Trophoblast cell (in vitro differentiated cells and primary cell): ENCODE data around the gene POU2AF2.
"Not testable (repeated sequence)": the region's sequence is repeated elsewhere in the genome, so short reads cannot be mapped to it uniquely, and the experiment has no call there.

Experiments
- DNase-seq, 2 donors: peaks; one replicate each; pipeline ENCODE4 v3.0.0-alpha.2; 2016
- H2AFZ ChIP-seq: 2 replicates; pipeline ENCODE4 v1.6.1; 2013; ENCODE audit warnings: low read length, moderate library complexity, mild to moderate bottlenecking; ENCODE audit not compliant: insufficient read depth, poor library complexity
- H2AK5ac ChIP-seq: 2 replicates; pipeline ENCODE4 v1.6.1; 2013; ENCODE audit warnings: mild to moderate bottlenecking, low read length
- H2BK120ac ChIP-seq: 2 replicates; pipeline ENCODE4 v1.6.1; 2013; ENCODE audit warnings: low read length, mild to moderate bottlenecking, moderate library complexity; ENCODE audit not compliant: insufficient read depth, poor library complexity
- H2BK12ac ChIP-seq: 2 replicates; pipeline ENCODE4 v1.6.1; 2013; ENCODE audit warnings: mild to moderate bottlenecking, low read length, moderate library complexity
- H2BK5ac ChIP-seq: 2 replicates; pipeline ENCODE4 v1.6.1; 2013; ENCODE audit warnings: low read length, low read depth, moderate library complexity, mild to moderate bottlenecking; ENCODE audit not compliant: poor library complexity
- H3K14ac ChIP-seq: 2 replicates; pipeline ENCODE4 v1.6.1; 2013; ENCODE audit warnings: mild to moderate bottlenecking, low read length
- H3K18ac ChIP-seq: 2 replicates; pipeline ENCODE4 v1.6.1; 2013; ENCODE audit warnings: mild to moderate bottlenecking, low read length
- H3K23ac ChIP-seq: 2 replicates; pipeline ENCODE4 v1.6.1; 2013; ENCODE audit warnings: low read length
- H3K27ac ChIP-seq: 2 replicates; pipeline ENCODE4 v1.5.1; 2013; ENCODE audit warnings: low read depth, mild to moderate bottlenecking, inconsistent platforms, low read length, moderate library complexity
- H3K27me3 ChIP-seq: 2 replicates; pipeline ENCODE4 v1.6.1; 2013; ENCODE audit warnings: inconsistent platforms, mild to moderate bottlenecking, low read length, moderate library complexity; ENCODE audit not compliant: insufficient read depth
- H3K36me3 ChIP-seq, 2 experiments: 1 replicate in 1 of 2; 2 replicates in 1 of 2; pipeline ENCODE4 v1.6.1; 2013; ENCODE audit warnings: low read length in 2 of 2, mild to moderate bottlenecking in 2 of 2, moderate library complexity in 1 of 2; ENCODE audit not compliant: insufficient read depth in 2 of 2, control insufficient read depth in 1 of 2
- H3K4ac ChIP-seq: 2 replicates; pipeline ENCODE4 v1.6.1; 2013; ENCODE audit warnings: low read depth, mild to moderate bottlenecking, low read length, moderate library complexity
- H3K4me1 ChIP-seq, 2 experiments: 1 replicate in 1 of 2; 2 replicates in 1 of 2; pipeline ENCODE4 v1.6.1; 2013; ENCODE audit warnings: low read length in 2 of 2, mild to moderate bottlenecking in 2 of 2, moderate library complexity in 1 of 2; ENCODE audit not compliant: insufficient read depth in 2 of 2, control insufficient read depth in 1 of 2
- H3K4me2 ChIP-seq: 2 replicates; pipeline ENCODE4 v1.6.1; 2013; ENCODE audit warnings: inconsistent platforms, mild to moderate bottlenecking, low read length, moderate library complexity
- H3K4me3 ChIP-seq: 2 replicates; pipeline ENCODE4 v1.5.1; 2013; ENCODE audit warnings: mild to moderate bottlenecking, low read depth, low read length, inconsistent platforms
- H3K79me1 ChIP-seq: one replicate; pipeline ENCODE4 v1.6.1; 2013; ENCODE audit warnings: low read length
- H3K79me2 ChIP-seq: 2 replicates; pipeline ENCODE4 v1.6.1; 2013; ENCODE audit warnings: low read length, mild to moderate bottlenecking; ENCODE audit not compliant: control insufficient read depth, insufficient read depth, poor library complexity
- H3K9ac ChIP-seq: 2 replicates; pipeline ENCODE4 v1.6.1; 2013; ENCODE audit warnings: mild to moderate bottlenecking, low read length
- H3K9me3 ChIP-seq: 2 replicates; pipeline ENCODE4 v1.6.1; 2013; ENCODE audit warnings: low read depth, mild to moderate bottlenecking, control low read depth, inconsistent platforms, low read length; ENCODE audit not compliant: insufficient read depth
- H4K12ac ChIP-seq: 2 replicates; pipeline ENCODE4 v1.6.1; 2013; ENCODE audit warnings: low read depth, mild to moderate bottlenecking, low read length, moderate library complexity
- H4K8ac ChIP-seq: 2 replicates; pipeline ENCODE4 v1.6.1; 2013; ENCODE audit warnings: low read depth, mild to moderate bottlenecking, low read length, moderate library complexity
- H4K91ac ChIP-seq: one replicate; pipeline ENCODE4 v1.6.1; 2013; ENCODE audit warnings: low read depth, mild to moderate bottlenecking, low read length, moderate library complexity
- WGBS: extraction: QIAGEN DNeasy Blood & Tissue Kit; methylation state at CpG from one replicate; pipeline ENCODE4 v1.1.7; 2013; ENCODE audit warnings: missing lambda C conversion rate; ENCODE audit not compliant: insufficient read length, insufficient coverage; ENCODE audit errors: extremely low coverage; 5-methylcytosine and 5-hydroxymethylcytosine counted together

POU2AF2 gene

GRCh38 chr11:111260811-111261210 lies 15.3 kb downstream of the POU2AF2 start:
- Histone ChIP-seq H2BK12ac (no peak overlapping the region), H3K27me3 (no peaks in the 10 kb centered on the region), H3K18ac (no peak overlapping the region), H3K4ac (no peak overlapping the region), H3K4me2 (no peak overlapping the region), H3K79me1 (no peaks in the 10 kb centered on the region), H3K4me3 (no peak overlapping the region), H3K79me2 (no peaks in the 10 kb centered on the region), H2AK5ac (no peak overlapping the region), H2BK5ac (no peak overlapping the region), H3K23ac (no peak overlapping the region), H4K91ac (no peak overlapping the region), H2AFZ (no peak overlapping the region), H3K9ac (no peak overlapping the region), H4K8ac (no peak overlapping the region), H2BK120ac (no peak overlapping the region), H3K9me3 (no peaks in the 10 kb centered on the region), H3K36me3 (no peaks in the 10 kb centered on the region), H3K4me1 (no peaks in the 10 kb centered on the region), H4K12ac (no peak overlapping the region), H3K27ac (no peak overlapping the region), H3K14ac (no peak overlapping the region)
- no CpG with 5 or more reads among the region's 4 CpGs for WGBS
- DNase-seq: no peak

GRCh38 chr11:111264646-111265045 lies 19.1 kb downstream of the POU2AF2 start:
- H3K79me1 ChIP-seq: no peaks in the 10 kb centered on the region
- H4K12ac ChIP-seq: no peak overlapping the region
- H2BK12ac ChIP-seq: no peak overlapping the region
- H3K4me1 ChIP-seq: no peaks in the 10 kb centered on the region
- no peak overlapping the region for H3K23ac ChIP-seq
- H2AK5ac ChIP-seq: no peak overlapping the region
- no peaks in the 10 kb centered on the region for H3K9me3 ChIP-seq
- no peak overlapping the region for H2BK5ac ChIP-seq
- no peak overlapping the region for H4K91ac ChIP-seq
- no peak overlapping the region for H2AFZ ChIP-seq
- H3K4me3 ChIP-seq: no peak overlapping the region
- H3K4me2 ChIP-seq: no peak overlapping the region
- H2BK120ac ChIP-seq: no peak overlapping the region
- H3K9ac ChIP-seq: no peak overlapping the region
- H3K27ac ChIP-seq: no peak overlapping the region
- no CpG with 5 or more reads among the region's 1 CpG for WGBS
- H3K36me3 ChIP-seq: no peaks in the 10 kb centered on the region
- H3K4ac ChIP-seq: no peak overlapping the region
- no peak overlapping the region for H4K8ac ChIP-seq
- H3K14ac ChIP-seq: no peak overlapping the region
- DNase-seq: no peak
- H3K27me3 ChIP-seq: no peaks in the 10 kb centered on the region
- no peaks in the 10 kb centered on the region for H3K79me2 ChIP-seq
- no peak overlapping the region for H3K18ac ChIP-seq

GRCh38 chr11:111265421-111265820 lies 19.9 kb downstream of the POU2AF2 start:
- Histone ChIP-seq H3K27ac (no peak overlapping the region), H3K4me1 (no peaks in the 10 kb centered on the region), H3K9me3 (no peaks in the 10 kb centered on the region), H4K12ac (no peak overlapping the region), H3K79me1 (no peaks in the 10 kb centered on the region), H3K79me2 (no peaks in the 10 kb centered on the region), H3K14ac (no peak overlapping the region), H3K23ac (no peak overlapping the region), H3K4ac (no peak overlapping the region), H3K18ac (no peak overlapping the region), H3K4me2 (no peak overlapping the region), H2AK5ac (no peak overlapping the region), H2BK5ac (no peak overlapping the region), H3K27me3 (no peaks in the 10 kb centered on the region), H4K91ac (no peak overlapping the region), H2BK120ac (no peak overlapping the region), H3K9ac (no peak overlapping the region), H2BK12ac (no peak overlapping the region), H4K8ac (no peak overlapping the region), H3K4me3 (no peak overlapping the region), H3K36me3 (no peaks in the 10 kb centered on the region), H2AFZ (no peak overlapping the region)
- no peak for DNase-seq
- no CpG with 5 or more reads among the region's 2 CpGs for WGBS

GRCh38 chr11:111268303-111268702 lies 22.8 kb downstream of the POU2AF2 start:
- WGBS: no CpG with 5 or more reads among the region's 4 CpGs

More at GRCh38 chr11:111268303-111268702, 22.8 kb downstream of the POU2AF2 start:
- H3K23ac ChIP-seq, H3K4me2 ChIP-seq, H2AK5ac ChIP-seq, H3K4ac ChIP-seq, DNase-seq, H2BK5ac ChIP-seq, H3K79me2 ChIP-seq, H3K79me1 ChIP-seq, H3K9ac ChIP-seq, H3K27me3 ChIP-seq, H2BK120ac ChIP-seq, H3K36me3 ChIP-seq, H3K4me3 ChIP-seq, H3K4me1 ChIP-seq, H4K8ac ChIP-seq, H3K27ac ChIP-seq, H2AFZ ChIP-seq, H3K14ac ChIP-seq, H4K91ac ChIP-seq, H3K18ac ChIP-seq, H3K9me3 ChIP-seq, H2BK12ac ChIP-seq, H4K12ac ChIP-seq: not testable (repeated sequence)
